Type B pancreatic cell (in vitro differentiated cells): ENCODE measurements around the gene TEX14. TPM values are rescaled to one million over a fixed set of nuclear protein-coding genes. Genes with fewer than 3 reads are reported as not detected.
"Not testable (repeated sequence)": the region's sequence is repeated elsewhere in the genome, so short reads cannot be mapped to it uniquely, and the experiment has no call there.

Experiments used
- DNase-seq: peaks from one replicate; pipeline ENCODE4 v3.0.0; 2021; ENCODE audit warnings: mixed read lengths; ENCODE audit not compliant: unreplicated experiment; ENCODE audit errors: extremely low spot score
- H3K27ac Mint-ChIP-seq: 2 replicates; pipeline ENCODE4 v1.8.0; 2021; ENCODE audit warnings: mild to moderate bottlenecking, mixed read lengths
- H3K27me3 Mint-ChIP-seq: 2 replicates; pipeline ENCODE4 v1.8.0; 2021; ENCODE audit warnings: mixed read lengths
- H3K36me3 Mint-ChIP-seq: 2 replicates; pipeline ENCODE4 v1.8.0; 2021; ENCODE audit warnings: mixed read lengths
- H3K4me1 Mint-ChIP-seq: one replicate; pipeline ENCODE4 v1.8.0; 2021; ENCODE audit warnings: mixed read lengths; ENCODE audit not compliant: unreplicated experiment
- H3K4me3 Mint-ChIP-seq: 2 replicates; pipeline ENCODE4 v1.8.0; 2021; ENCODE audit warnings: mild to moderate bottlenecking, mixed read lengths
- H3K9me3 Mint-ChIP-seq: 2 replicates; pipeline ENCODE4 v1.8.0; 2021; ENCODE audit warnings: mixed read lengths
- total RNA-seq: library from RNA; stranded (reverse); gene quantifications from 2 replicates; pipeline ENCODE4 v1.2.1, GENCODE V29; 2021; ENCODE audit warnings: low replicate concordance
- TF ChIP-seq, protein P1 (sequence below): fragments of 200-600 bp; sonication (generic); conservative IDR thresholded peaks from 2 replicates; pipeline ENCODE4 v1.5.0; 2021; ENCODE audit warnings: antibody characterized with exemption, mild to moderate bottlenecking

TEX14 gene
- total RNA-seq, 1 donor from 2014 or later = 0.34 TPM

DNA sequence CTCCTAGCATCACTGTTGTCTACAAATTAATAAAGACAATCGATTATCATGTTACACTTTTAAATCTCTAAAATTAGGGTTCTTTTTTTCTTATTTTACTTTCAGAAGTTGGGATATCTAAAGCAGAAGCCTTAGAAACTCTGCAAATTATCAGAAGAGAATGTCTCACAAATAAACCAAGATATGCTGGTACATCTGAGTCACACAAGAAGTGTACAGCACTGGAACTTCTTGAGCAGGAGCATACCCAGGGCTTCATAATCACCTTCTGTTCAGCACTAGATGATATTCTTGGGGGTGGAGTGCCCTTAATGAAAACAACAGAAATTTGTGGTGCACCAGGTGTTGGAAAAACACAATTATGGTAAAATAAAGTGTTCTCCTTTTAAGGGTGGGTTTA is 3.0 kb upstream of the TEX14 start:
- H3K27ac Mint-ChIP-seq = no peak overlapping the region
- peaks cover 12% of the 10 kb centered on the region for H3K4me1 Mint-ChIP-seq
- H3K4me3 Mint-ChIP-seq = peak overlapping the region; percentile 60
- TF ChIP-seq, protein P1, sequence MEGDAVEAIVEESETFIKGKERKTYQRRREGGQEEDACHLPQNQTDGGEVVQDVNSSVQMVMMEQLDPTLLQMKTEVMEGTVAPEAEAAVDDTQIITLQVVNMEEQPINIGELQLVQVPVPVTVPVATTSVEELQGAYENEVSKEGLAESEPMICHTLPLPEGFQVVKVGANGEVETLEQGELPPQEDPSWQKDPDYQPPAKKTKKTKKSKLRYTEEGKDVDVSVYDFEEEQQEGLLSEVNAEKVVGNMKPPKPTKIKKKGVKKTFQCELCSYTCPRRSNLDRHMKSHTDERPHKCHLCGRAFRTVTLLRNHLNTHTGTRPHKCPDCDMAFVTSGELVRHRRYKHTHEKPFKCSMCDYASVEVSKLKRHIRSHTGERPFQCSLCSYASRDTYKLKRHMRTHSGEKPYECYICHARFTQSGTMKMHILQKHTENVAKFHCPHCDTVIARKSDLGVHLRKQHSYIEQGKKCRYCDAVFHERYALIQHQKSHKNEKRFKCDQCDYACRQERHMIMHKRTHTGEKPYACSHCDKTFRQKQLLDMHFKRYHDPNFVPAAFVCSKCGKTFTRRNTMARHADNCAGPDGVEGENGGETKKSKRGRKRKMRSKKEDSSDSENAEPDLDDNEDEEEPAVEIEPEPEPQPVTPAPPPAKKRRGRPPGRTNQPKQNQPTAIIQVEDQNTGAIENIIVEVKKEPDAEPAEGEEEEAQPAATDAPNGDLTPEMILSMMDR = no peak
- no peak for DNase-seq
- H3K27me3 Mint-ChIP-seq = no peaks in the 10 kb centered on the region
- H3K9me3 Mint-ChIP-seq = no peaks in the 10 kb centered on the region
- H3K36me3 Mint-ChIP-seq = peaks cover 9% of the 10 kb centered on the region

DNA sequence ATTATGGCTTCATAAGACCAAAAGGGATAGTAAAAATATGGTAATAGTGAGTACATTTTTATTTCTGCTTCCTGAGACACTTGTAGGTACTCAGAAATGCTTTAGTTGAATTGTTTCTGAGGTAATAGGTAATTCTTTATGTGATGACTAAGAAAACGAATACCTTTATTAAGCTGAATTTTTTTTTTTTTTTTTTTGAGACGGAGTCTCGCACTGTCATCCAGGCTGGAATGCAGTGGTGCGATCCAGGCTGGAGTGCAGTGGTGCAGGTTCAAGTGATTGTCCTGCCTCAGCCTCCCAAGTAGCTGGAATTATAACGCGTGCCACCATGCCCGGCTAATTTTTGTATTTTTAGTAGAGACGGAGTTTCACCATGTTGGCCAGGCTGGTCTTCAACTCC is 2.5 kb upstream of the TEX14 start:
- Mint-ChIP-seq H3K9me3 (no peaks in the 10 kb centered on the region), H3K27me3 (no peaks in the 10 kb centered on the region), H3K27ac (no peak overlapping the region), H3K36me3 (peaks cover 5% of the 10 kb centered on the region), H3K4me1 (peaks cover 12% of the 10 kb centered on the region), H3K4me3 (no peak overlapping the region)
- TF ChIP-seq, protein P1 = no peak
- no peak for DNase-seq

DNA sequence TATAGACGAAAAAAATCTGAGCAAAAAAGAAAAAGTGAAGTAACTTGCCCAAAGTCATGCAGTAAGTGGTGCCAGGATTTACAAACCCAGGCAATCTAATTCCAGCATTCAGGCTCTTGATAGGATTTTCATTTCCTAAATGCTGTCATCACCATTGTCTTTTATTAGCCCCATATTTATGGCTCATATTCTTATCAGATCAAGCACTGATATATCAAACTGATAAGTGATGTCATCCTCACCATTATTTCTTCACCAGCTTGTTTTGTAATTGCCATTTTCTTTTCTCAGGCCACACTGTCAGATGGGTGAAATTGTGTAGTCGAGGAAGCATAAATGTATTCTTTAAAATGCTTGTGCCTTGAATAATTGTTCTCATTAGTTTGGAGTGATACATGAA is 1.9 kb upstream of the TEX14 start:
- H3K36me3 Mint-ChIP-seq = peaks cover 4% of the 10 kb centered on the region
- peaks cover 12% of the 10 kb centered on the region for H3K4me1 Mint-ChIP-seq
- no peak for DNase-seq
- no peaks in the 10 kb centered on the region for H3K27me3 Mint-ChIP-seq
- H3K27ac Mint-ChIP-seq = peak overlapping the region; percentile 85
- TF ChIP-seq, protein P1 = no peak
- no peaks in the 10 kb centered on the region for H3K9me3 Mint-ChIP-seq
- peak overlapping the region; percentile 93 for H3K4me3 Mint-ChIP-seq

- peak overlapping the region; percentile 85 for H3K27ac Mint-ChIP-seq
- H3K9me3 Mint-ChIP-seq = no peaks in the 10 kb centered on the region
- TF ChIP-seq, protein P1 = no peak
- DNase-seq = no peak
- H3K27me3 Mint-ChIP-seq = no peaks in the 10 kb centered on the region
- peak overlapping the region; percentile 93 for H3K4me3 Mint-ChIP-seq
- peaks cover 4% of the 10 kb centered on the region for H3K36me3 Mint-ChIP-seq
- peaks cover 12% of the 10 kb centered on the region for H3K4me1 Mint-ChIP-seq
Measured at GRCh38 chr17:58693208-58693607, 1.4 kb upstream of the TEX14 start.

GRCh38 chr17:58692239-58693055 is 602 bp upstream of the TEX14 start, which contains the start of gene RAD51C:
TSS of gene RAD51C (plus strand) at chr17:58692602. CDS start at chr17:58692644, 42 bp downstream.
- Mint-ChIP-seq H3K27ac (peak within 1 kb of the TSS; percentile 85), H3K4me1 (peaks cover 12% of the 10 kb centered on the region), H3K9me3 (no peaks in the 10 kb centered on the region), H3K36me3 (peaks cover 4% of the 10 kb centered on the region), H3K4me3 (peak within 1 kb of the TSS; percentile 93), H3K27me3 (no peaks in the 10 kb centered on the region)
- DNase-seq = peak; percentile 84
- TF ChIP-seq, protein P1 = no peak

GRCh38 chr17:58690033-58690432 is 1.8 kb downstream of the TEX14 start:
- H3K4me1 Mint-ChIP-seq = peaks cover 12% of the 10 kb centered on the region

More at GRCh38 chr17:58690033-58690432, 1.8 kb downstream of the TEX14 start:
- H3K27me3 Mint-ChIP-seq, DNase-seq, H3K27ac Mint-ChIP-seq, H3K36me3 Mint-ChIP-seq, H3K4me3 Mint-ChIP-seq, H3K9me3 Mint-ChIP-seq: not testable (repeated sequence)
